HG03469 (cell line): ENCODE data around the gene FER1L5.

Experiments
- ATAC-seq: cut with Tn5 transposase; IDR thresholded peaks from one replicate; pipeline ENCODE4 v1.9.1; 2021; ENCODE audit warnings: mild to moderate bottlenecking, moderate library complexity, moderate number of reproducible peaks; ENCODE audit not compliant: unreplicated experiment

The FER1L5 gene

DNA sequence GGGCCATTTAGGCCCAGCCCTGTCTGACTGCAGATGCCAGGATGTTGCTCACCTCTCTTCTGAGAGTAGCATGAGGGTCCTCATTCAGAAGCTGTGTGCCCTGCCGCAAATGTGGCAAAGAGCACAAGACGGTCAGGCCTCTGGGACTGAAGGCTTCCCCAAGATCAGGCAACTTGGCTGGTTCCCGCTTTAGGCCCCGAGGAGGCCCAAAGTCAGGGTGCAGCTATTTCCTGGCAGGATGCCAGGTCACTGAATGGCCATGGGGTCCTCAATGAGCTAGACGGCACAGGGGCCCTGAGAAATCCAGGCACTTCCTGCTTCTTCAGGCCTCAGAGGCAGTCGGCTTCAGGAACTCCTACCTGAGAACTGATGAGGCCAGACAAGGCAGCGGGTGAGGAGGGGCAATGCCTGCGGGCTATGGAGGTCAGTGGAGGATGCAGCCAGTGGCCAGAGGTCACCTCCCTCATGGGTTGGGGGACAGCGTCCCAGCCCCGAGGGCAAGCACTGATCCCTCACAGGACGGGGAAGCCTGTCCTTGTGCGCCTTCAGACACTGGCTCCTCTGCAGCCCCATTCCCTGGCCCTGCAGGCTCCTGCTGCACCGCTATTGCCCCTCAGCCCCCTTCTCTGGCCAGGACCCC lies 52.4 kb downstream of the FER1L5 start:
- no peak for ATAC-seq

DNA sequence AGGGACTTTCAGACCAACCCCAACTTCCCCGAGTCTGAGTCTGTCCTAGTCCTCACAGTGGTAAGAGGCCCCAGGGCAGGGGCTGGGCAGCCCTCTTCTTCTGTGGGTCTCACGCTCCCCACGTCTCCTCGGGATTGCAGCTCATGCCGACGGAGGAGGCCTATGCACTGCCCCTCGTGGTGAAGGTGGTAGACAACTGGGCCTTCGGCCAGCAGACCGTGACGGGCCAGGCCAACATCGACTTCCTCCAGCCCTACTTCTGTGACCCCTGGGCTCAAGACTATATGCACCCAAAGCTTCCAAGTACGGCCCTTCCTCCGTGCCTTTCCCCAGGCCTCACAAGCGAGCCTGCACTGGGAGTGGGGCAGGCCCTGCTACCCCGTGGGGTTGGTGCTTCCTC lies 53.0 kb downstream of the FER1L5 start:
- ATAC-seq = no peak

DNA sequence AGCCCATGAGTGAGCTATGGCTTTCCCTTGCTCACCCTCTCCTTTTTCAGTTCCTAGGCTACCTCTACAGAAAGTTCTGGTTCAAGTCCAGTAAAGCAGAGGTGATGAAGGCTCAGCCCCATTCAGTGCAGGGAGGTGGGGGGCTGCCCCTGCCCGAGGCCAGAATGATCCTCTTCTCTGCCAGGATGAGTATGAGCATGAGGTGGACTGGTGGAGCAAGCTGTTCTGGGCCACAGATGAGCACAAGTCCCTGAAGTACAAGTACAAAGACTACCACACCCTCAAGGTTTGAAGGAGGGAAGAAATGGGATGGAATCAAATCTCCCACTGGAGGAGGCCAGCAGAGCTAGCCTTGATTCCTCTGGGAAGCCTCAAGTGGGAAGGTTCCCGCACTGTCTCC lies 54.9 kb downstream of the FER1L5 start:
- ATAC-seq = no peak

DNA sequence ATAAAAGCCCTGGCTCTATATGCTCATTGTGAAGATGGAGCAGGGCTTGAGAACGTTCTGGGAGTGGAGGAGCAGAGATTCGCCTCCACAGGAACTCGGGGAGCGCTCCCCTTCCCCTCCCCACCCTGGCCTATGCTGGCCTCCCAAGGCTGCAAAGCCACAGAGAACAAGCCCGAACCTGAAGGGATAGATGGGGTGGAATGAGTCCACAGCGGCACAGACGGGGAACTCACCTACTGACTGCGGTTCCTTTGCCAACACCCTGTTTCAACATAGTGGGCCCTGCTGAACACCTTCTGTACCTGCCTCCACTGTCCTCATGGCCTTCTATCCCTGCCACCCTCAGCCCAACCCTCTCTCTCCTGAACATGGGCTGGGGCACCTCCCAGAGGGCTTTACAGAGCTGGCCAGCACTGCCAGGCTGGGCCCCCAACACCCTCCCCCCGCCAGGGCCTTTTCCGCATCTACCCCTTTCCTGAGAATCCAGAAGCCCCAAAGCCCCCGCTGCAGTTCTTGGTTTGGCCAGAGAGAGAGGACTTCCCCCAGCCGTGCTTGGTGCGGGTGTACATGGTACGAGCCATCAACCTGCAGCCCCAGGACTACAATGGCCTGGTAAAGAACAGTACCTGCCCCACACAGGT lies 55.8 kb downstream of the FER1L5 start:
- no peak for ATAC-seq

DNA sequence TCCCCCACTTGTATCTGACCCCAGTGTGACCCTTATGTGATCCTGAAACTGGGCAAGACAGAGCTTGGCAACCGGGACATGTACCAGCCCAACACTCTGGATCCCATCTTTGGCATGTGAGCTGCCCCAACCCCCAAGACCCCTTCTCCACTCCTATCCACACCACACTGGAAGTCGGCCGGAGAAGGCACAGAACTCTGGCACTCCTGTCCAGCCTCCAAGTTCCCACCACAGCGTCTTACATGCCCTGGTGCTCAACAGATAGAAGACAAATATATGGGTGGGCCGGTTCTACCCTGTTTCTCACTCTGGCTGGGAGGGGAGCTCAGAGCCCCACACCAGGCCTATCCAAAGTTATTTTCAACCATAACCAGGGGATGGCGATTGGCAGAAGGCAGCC lies 56.5 kb downstream of the FER1L5 start:
- ATAC-seq = no peak

DNA sequence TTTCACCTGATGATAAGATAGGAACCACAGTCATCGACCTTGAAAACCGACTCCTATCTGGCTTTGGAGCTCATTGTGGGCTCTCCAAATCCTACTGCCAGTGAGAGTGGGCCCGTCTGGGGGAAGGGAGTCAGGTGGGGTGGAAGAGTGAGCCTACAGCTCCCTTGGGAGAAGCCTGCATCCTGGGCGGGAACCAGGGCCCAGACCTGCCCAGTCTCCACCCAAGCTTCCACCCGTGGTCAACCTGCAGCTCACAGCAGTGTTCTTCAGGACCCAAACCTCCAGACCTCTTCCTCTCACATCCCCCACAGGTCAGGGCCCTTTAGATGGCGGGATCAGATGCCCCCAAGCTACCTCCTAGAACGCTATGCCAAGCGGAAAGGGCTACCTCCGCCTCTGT lies 57.1 kb downstream of the FER1L5 start:
- ATAC-seq = no peak

DNA sequence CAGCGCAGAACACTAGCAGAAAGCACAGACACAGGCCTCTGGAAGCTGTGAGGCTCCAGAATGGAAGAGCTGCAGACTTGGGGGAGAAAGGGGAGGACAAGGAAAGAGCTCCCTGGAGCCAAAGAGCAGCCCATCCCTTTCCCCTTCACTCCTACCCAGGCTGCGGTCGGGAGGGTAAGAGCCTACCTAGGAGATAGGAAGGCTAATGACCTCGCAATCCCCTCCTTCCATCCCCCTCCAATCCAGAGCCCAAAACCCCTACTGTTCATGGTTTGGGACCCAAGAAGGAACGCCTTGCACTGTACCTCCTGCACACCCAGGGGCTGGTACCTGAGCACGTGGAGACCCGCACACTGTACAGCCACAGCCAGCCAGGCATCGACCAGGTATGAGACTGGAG lies 57.5 kb downstream of the FER1L5 start:
- ATAC-seq = no peak

DNA sequence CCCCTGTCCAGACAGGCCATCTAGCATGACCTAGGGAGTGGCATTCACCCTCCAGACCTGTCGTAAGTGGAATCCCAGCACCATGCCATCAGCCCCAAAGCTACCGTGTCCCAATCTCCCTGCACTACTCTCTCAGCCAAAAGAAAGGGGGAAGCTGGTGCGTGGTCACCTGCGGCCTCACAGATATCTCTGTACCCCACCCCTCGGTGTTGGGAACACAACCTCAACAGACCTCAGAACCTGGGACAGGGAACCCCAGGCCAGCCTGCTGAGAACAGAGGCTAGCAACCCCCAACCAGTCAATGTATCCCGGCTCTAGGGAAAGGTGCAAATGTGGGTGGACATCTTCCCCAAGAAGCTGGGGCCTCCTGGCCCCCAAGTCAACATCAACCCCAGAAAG lies 59.1 kb downstream of the FER1L5 start:
- ATAC-seq = no peak

DNA sequence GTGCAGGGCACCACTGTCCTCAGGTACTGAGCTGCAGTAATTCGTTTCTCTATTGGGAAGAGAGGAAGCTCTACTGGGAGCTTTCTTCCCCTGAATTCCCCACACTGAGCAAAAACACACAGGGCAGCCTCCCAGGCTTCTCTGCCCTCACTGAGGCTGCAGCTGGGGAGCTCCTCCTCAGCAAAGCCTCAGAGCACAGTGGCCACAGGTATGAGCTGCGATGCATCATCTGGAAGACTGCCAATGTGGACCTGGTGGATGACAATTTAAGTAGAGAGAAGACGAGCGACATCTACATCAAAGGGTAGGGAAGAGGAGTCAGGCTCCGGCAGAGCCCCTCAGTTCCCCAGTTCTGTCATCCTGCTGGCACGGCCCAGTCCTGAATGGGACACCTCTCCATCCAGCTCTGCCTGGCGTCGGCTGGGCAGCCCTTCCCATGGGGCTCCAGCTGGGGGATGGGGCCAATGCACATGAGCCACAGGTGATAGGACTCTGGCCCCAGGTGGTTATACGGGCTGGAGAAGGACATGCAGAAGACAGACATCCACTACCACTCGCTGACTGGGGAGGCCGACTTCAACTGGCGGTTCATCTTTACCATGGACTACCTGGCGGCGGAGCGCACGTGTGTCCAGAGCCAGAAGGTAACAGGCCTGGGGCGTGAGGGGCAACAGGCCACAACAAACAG lies 59.7 kb downstream of the FER1L5 start:
- no peak for ATAC-seq

DNA sequence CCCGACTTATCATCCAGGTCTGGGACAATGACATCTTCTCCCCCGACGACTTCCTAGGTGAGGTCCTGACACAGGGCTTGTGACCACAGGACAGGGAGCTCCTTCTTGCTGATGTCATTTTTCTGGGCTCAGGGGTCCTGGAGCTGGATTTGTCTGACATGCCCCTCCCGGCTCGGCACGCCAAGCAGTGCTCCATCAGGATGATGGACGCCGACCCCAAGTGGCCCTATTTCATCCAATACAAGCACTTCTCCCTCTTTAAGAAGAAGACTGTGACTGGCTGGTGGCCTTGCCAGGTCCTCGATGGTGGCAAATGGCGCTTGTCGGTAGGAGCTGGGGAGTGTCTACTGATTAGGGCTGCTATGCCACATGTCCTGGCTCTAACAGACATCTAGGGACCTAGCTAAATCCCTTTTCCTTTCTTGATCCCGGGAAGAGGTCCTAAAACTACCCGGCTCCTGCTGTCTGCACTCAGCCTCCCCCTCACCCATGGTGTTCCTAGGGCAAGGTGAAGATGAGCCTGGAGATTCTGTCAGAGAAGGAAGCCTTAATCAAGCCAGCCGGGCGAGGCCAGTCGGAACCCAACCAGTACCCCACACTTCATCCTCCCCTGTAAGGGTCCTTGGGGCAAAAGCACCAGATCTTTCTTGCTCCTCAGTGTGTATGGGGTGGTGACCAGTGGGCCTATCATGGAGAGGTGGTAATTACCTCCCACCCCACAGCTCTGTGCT lies 60.6 kb downstream of the FER1L5 start:
- no peak for ATAC-seq

DNA sequence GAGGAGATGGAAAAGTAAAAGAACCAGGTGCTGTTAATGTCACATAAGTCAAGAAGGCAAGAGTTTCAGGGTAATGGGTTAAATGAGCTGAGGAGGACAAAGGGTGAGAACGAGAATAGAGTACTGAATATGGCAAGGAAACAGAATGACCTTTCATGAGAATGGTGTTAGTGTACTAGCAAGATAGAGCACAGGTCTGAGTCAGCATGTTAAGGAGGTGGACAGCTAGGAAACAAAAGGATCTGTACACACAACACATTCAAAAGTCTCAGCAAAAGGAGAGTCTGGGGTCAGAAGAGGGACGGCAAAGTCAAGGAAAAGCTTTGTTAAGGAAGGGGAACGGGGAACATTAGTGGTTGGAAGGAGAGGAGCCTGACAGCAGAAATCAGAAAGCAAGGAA lies 68.4 kb downstream of the FER1L5 start:
- ATAC-seq = no peak

DNA sequence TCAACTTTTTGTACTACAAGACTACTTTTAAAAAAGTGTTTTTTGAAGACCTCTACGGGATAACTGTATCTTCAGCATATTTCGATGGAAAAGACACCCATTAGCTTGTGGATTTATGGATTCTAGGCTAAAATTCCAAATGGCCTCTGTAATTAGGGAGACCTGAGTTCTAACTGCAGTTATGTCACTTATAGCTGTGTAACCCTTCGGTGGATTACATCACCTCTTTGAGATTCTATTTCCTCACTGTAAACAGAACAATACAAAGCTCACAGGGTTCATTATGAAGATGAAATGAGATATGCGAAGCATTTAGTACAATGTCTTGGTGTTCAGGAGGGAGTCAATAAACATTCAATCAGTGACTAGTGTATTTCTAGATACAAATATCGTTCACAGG lies 73.1 kb downstream of the FER1L5 start:
- no peak for ATAC-seq

DNA sequence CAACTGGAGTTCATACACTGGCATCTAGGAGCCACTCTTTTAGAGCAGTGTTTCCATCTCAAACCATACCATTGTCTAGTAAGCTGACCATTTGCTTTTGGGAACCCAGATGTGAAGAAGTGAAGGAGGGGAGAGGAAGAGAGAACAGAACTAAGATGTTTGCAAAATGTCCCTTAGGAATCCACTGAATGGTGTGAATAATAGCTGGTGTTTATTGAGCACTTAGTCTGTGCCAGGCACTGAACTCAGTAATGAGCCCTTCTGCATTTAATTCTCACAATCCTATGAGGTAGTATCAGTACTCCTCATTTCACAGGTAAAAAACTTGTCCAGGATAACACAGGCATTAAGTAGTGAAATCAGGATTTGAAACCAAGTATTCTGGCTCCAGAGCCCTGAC lies 73.8 kb downstream of the FER1L5 start:
- ATAC-seq = no peak

DNA sequence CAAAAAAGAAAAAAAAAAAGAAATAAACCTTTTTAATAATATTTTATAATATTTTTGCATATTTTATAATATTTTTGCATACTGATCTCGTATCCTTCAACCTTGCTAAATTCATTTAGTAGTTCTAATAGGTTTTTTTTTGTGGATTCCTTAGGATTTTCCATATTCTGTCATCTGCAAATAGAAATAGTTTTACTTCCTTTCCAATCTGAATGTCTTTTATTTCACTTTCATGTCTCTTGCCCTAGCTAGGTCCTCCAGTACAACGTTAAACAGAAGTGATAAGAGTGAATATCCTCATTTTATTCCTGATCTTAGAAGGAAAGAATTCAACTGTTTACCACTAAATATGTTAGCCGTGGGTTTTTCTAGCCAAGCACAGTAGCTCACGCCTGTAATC lies 83.6 kb downstream of the FER1L5 start:
- no peak for ATAC-seq

DNA sequence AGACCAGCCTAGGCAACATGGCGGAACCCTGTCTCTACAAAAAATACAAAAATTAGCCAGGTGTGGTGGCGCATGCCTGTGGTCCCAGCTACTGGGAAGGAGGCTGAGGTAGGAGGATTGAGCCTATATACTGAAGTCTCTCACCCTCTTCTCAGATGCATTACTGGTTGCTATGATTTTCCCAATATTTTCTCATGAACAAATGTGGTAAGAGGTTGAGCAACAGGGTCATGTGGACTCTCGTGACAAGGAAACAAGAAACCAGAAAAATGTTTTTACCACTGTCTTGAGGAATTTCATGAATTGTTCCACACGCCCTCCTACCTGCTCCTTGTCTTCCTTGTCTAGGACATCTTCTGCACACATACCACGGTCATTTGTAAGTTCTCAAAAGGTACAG lies 84.9 kb downstream of the FER1L5 start:
- no peak for ATAC-seq

DNA sequence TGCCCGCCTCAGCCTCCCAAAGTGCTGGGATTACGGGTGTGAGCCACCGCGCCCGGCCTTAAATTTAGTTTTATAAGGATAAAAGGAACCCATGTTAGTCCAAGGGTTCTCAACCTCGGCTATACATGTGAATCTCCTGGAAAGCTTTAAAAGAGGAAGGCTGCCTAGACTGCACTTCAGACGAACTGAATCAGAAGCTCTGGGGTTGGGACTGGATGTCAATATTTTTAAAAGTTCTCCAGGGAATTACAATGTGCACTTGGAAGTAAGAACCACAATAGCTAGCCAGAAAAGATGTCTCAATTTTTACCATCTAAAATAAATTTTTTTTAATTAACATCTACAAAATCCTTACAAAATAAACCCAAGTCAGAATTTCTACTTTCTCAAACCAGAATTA lies 87.2 kb downstream of the FER1L5 start:
- no peak for ATAC-seq

DNA sequence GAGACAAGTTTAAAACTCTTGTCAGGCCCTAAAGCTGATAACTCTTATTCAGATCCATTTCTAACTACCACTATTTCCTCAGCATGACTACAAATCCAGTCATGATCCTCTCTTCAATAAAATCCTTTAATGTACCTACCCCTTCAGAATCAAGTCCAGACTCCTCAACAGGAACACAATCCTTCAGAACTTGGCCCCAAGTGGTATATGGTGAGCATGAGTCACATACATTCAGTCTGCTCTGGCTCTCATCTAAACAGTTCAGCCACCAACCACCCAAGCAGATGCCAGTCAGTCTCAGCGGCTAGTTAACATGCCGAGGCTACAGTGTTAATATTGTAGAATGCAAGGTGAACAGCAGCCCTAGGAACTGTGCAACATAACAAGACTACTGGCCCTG lies 87.6 kb downstream of the FER1L5 start:
- no peak for ATAC-seq

DNA sequence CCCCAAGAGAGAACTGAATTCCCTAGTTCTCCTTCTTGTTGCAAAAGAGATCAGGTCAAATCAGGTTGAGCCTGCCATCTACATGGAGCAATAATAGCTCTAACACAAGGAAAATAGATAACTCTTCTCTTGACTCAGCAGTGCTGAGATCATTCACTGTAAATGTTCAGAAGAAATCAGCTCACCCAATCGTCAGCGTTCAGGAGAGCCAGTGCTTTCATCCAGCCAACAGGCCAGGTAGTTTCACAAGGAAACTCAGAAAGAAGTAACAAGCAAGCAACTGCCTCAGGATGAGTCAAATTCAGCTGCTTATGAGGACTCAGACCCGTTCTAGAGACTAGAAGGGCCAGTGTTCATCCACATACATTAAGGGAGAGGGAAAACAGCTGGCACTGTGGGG lies 91.4 kb downstream of the FER1L5 start:
- no peak for ATAC-seq

DNA sequence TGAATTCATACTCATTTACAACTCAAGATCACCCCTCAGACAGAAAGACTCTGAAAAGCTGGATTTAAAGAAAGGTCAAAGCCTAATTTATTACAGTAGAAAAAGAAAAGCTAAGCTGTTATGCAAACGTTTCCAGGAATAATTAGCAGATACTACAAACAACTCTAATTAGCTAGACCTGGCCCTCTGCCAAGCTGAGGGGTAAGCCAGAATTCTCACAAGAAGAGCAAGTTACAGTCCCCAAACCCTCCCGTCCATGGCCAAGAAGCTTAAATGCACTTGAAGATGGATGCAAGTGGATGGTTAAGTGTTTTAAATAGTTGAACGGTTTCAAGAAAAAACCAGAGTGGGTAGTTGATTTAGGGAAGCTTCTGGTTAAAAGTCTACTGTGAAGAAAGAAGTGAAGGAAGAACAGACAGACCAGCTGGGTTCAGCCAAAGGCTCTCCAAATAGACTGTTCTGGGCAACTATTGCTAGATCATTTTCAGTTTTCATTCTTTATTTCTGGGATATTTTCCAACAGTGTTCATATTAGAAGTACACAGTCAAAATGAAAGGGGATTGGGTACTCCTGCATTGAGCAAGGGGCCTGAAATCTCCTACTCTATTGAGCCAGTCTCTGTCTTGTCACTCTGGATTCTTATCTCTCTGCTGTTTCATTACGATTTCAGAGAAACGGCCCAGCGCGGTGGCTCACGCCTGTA lies 92.5 kb downstream of the FER1L5 start:
- ATAC-seq = no peak

DNA sequence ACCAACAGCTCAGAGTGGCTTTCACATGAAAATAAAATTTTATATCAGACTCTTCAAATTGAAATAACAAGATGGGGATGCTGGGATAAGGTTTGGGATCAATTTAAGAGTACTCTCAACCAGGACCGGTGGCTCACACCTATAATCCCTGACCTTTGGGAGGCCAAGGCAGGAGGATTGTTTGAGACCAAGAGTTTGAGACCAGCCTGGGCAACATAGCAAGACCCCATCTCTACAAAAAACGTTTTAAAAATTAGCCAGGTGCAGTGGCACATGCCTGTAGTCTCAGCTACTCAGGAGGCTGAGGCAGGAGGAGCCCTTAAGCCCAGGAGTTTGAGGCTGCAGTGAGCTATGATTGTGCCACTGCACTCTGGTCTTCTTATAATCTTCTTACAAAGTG lies 94.7 kb downstream of the FER1L5 start:
- ATAC-seq = no peak

DNA sequence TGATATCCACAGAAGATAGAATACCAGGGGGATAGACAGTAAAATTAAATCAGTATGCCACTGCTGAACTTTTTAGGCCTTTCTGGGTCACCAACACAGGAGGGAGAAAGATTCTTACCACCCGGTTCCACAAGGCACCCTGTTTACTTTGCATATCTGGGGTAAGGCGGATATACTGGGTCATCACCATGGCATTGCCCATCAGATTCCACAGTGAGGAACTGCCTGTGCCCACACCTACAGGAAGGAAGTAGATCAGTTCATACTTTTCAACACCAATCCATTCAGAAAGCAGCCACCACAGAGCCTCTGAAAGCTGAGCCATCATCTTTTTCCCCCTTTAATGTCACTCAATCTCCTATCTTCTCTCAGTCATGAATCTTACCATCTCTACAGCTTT lies 95.3 kb downstream of the FER1L5 start:
- ATAC-seq = no peak
